Cerebellar nuclear complex (tissue), 1 donor: ENCODE results near the gene MSL1.
A peak's percentile ranks its signal among the peaks of the same experiment; 100 is the strongest.

Experiments used
- DNase-seq, 2 experiments: peaks; one replicate each; lab custom pipeline; 2025; lab: John Stamatoyannopoulos, UW

Gene MSL1

GRCh38 chr17:40104594-40105486 lies 16.9 kb upstream of the MSL1 start:
- DNase-seq: no peak

GRCh38 chr17:40105861-40106759 lies 15.7 kb upstream of the MSL1 start:
- no peak for DNase-seq

GRCh38 chr17:40106760-40107521 lies 14.8 kb upstream of the MSL1 start:
- DNase-seq: no peak

GRCh38 chr17:40107522-40108174 lies 14.1 kb upstream of the MSL1 start:
- no peak for DNase-seq

DNA sequence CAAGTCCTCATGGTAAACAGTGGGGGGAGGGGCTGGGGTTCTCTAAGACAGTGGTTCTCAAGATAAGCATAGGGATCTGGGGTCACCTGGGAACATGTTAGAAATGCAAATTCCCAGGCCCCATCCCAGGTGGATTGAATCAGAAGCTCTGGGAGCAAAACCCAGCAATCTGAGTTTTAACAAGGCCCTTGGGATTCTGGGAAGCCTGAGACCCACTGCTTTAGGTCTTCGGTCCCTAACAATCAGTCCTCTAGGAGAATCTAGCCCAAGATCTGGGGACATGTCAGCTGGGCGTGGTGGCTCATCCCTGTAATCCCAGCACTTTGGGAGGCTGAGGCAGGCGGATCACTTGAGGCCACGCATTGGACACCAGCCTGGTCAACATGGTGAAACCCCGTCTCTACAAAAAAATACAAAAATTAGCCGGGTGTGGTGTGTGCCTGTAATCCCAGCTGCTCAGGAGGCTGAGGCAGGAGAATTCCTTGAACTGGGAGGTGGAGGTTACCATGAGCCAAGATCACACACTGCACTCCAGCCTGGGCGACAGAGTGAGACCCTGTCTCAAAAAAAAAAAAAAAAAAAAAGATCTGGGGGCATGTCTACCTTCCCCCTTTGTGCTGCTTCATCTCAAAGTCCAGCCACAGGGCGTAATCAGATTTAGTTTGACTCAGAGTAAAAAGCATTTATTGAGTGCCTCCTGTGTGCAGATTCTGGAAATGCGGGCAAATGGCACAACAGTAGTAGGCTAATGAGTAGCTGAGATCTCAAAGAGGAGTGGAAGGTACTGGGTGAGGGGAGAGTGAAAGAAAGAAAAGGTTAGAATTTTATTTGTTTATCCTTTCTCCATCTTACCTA lies 12.6 kb upstream of the MSL1 start:
- DNase-seq: no peak

- DNase-seq: no peak
Measured at GRCh38 chr17:40110026-40110845, 11.5 kb upstream of the MSL1 start.

- DNase-seq: peak in 1 of 2 experiments; percentile 74
Measured at GRCh38 chr17:40111221-40112128, 10.3 kb upstream of the MSL1 start.

DNA sequence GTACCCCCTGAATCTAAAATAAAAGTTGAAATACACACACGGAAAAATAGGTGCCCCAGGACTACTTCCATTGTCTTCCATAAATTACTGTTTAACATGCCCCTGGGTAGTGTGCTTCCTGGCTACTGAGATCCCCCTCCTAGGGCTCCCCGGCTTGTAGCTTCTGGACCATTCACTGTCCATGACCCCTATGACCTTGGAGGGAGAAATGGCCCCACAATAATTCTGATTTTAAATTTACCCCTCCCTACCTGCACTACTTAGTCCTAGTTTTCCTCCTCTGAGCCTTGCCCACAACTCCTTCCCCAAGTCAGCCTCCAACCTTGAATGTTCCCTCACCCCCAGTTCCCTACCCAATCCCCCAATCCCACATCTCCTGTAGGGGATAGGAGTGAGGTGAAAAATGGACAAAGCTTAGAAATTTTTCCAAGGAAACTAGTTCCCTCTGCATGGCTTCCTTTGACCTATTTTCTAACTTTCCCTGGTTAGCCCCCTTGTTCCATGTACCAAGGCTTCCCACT lies 9.5 kb upstream of the MSL1 start:
- DNase-seq: no peak

- no peak for DNase-seq
Measured at GRCh38 chr17:40112718-40113109, 9.1 kb upstream of the MSL1 start.

- peak; percentile 61 to 91 for DNase-seq
Measured at GRCh38 chr17:40113110-40113906, 8.5 kb upstream of the MSL1 start.

GRCh38 chr17:40113907-40114245 lies 7.9 kb upstream of the MSL1 start:
- no peak for DNase-seq

- no peak for DNase-seq
Measured at GRCh38 chr17:40115101-40115436, 6.7 kb upstream of the MSL1 start.

DNA sequence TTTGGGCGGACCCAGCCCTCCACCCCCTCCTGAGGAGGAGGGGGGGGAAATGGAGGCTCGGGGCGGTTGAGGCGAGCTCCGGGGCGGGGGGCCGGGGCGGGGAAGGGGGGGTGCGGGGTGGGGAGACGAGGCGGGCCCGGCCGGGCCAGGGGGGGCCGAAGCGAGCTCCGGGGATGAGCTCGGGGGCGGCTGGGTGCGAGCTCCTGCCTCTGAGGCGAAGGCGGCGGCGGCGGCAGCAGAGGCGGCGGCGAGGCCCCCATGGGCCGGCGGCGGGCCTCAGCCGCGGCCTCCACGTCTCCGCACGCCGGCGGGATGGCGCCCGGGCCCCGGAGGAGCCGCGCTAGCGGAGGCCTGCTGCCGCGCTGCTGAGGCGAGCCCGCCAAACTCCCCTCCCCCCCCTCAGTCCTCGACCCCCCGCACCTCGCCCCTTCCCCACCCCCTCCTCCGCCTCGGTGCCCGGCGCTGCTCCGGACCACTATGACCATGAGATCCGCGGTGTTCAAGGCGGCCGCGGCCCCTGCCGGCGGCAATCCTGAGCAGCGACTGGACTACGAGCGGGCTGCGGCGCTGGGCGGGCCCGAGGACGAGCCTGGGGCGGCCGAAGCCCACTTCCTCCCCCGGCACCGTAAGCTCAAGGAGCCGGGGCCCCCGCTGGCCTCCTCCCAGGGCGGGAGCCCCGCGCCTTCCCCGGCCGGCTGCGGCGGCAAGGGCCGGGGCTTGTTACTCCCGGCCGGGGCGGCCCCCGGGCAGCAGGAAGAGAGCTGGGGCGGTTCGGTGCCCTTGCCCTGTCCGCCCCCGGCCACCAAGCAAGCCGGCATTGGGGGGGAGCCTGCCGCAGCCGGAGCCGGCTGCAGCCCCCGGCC lies 596 bp downstream of the MSL1 start:
- no peak for DNase-seq

DNA sequence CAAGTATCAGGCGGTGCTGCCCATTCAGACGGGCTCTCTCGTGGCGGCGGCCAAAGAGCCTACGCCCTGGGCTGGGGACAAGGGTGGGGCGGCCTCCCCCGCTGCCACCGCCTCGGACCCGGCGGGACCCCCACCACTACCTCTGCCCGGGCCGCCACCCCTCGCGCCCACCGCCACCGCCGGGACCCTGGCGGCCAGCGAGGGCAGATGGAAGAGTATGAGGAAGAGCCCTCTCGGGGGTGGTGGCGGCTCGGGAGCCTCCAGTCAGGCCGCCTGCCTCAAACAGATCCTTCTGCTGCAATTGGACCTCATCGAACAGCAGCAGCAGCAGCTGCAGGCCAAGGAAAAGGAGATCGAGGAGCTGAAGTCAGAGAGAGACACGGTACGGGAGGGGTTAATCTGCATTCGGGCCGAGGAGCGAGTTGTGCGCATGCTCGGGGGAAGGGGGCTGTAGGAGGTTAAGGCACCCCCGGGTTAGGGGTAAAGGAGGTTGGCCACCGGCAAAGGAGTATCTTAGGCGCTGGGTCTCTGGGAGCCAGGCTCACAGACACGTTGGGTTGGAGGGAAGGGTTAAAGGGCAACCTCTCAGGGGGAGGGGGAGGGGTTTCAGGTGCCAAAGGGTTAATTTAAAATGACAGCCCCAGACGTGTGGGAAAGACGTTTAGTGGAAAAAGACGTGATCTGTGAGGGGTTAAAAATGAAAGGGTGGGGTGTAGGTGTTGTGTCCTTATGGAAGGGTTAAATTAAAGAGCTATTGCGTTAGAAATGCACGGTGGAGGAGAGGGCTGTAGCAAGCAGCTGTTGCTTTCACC lies 1.4 kb downstream of the MSL1 start:
- DNase-seq: no peak

DNA sequence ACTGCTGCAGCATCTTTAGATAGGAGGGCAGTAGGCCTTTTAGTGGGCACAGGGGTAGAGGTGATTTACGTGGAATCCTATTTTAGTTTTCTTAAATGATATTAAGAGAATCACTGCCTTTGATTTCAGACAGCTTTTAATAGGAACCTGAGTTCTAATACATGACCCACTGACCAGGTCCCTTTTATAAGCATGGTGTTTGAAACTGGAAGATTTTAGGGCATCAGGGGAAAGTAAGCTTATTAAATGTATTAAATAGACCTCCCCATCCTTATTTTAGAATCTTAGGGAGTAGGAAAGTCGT lies 2.0 kb downstream of the MSL1 start:
- DNase-seq: no peak
